ENCODE measurements around the gene CAMP.

The CAMP gene

GRCh38 chr3:48248095-48248850 is 25.0 kb downstream of the CAMP start:
- H3K9ac ChIP-seq (ENCODE audit: insufficient read length, low read depth): no peak overlapping the region

GRCh38 chr3:48256557-48256956 is 33.3 kb downstream of the CAMP start:
- Histone ChIP-seq H3K9me3 (ENCODE audit: insufficient read depth, low read length) (no peaks in the 10 kb centered on the region; the same call in 1 of the 2 replicates), H3K36me3 (ENCODE audit: insufficient read depth, insufficient read length, low read length) (peaks cover 66% of the 10 kb centered on the region), H3K9ac (ENCODE audit: insufficient read length, low read depth) (no peak overlapping the region), H3K4me1 (ENCODE audit: insufficient read depth, insufficient read length) (no peaks in the 10 kb centered on the region), H3K27me3 (ENCODE audit: insufficient read depth, insufficient read length) (no peaks in the 10 kb centered on the region), H3K4me3 (ENCODE audit: insufficient read length, low read depth) (no peak overlapping the region)
- no peak for DNase-seq (ENCODE audit: low read depth, low spot score)
- TF ChIP-seq YY1 (IDR thresholded peaks at IDR 0.05; ENCODE audit: insufficient read depth, insufficient read length): no peak
- TF ChIP-seq SUZ12 (IDR thresholded peaks at IDR 0.05; ENCODE audit: extremely low read depth, insufficient read depth, insufficient read length): no peak
- no peak for TF ChIP-seq ZNF274 (IDR thresholded peaks at IDR 0.05; ENCODE audit: low read depth, low read length)

More at GRCh38 chr3:48248095-48248850, 25.0 kb downstream of the CAMP start:
- DNase-seq (ENCODE audit: low read depth, low spot score): no peak
- no peak for TF ChIP-seq YY1 (IDR thresholded peaks at IDR 0.05; ENCODE audit: insufficient read depth, insufficient read length)
- no peak for TF ChIP-seq ZNF274 (IDR thresholded peaks at IDR 0.05; ENCODE audit: low read depth, low read length)
- no peak for TF ChIP-seq SUZ12 (IDR thresholded peaks at IDR 0.05; ENCODE audit: extremely low read depth, insufficient read depth, insufficient read length)
- Histone ChIP-seq H3K4me1 (ENCODE audit: insufficient read depth, insufficient read length) (no peaks in the 10 kb centered on the region), H3K36me3 (ENCODE audit: insufficient read depth, insufficient read length, low read length) (peaks cover 73% of the 10 kb centered on the region), H3K27me3 (ENCODE audit: insufficient read depth, insufficient read length) (no peaks in the 10 kb centered on the region), H3K9me3 (ENCODE audit: insufficient read depth, low read length) (no peaks in the 10 kb centered on the region), H3K4me3 (ENCODE audit: insufficient read length, low read depth) (no peak overlapping the region)

GRCh38 chr3:48258530-48258929 is 35.2 kb downstream of the CAMP start:
- H3K9me3 ChIP-seq (ENCODE audit: insufficient read depth, low read length): no peaks in the 10 kb centered on the region; the same call in 1 of the 2 replicates
- no peaks in the 10 kb centered on the region for H3K4me1 ChIP-seq (ENCODE audit: insufficient read depth, insufficient read length)
- TF ChIP-seq SUZ12 (IDR thresholded peaks at IDR 0.05; ENCODE audit: extremely low read depth, insufficient read depth, insufficient read length) (no peak), YY1 (IDR thresholded peaks at IDR 0.05; ENCODE audit: insufficient read depth, insufficient read length) (no peak), ZNF274 (IDR thresholded peaks at IDR 0.05; ENCODE audit: low read depth, low read length) (no peak)
- no peak for DNase-seq (ENCODE audit: low read depth, low spot score)
- no peaks in the 10 kb centered on the region for H3K27me3 ChIP-seq (ENCODE audit: insufficient read depth, insufficient read length)
- no peak overlapping the region for H3K4me3 ChIP-seq (ENCODE audit: insufficient read length, low read depth)
- H3K9ac ChIP-seq (ENCODE audit: insufficient read length, low read depth): no peak overlapping the region
- peaks cover 75% of the 10 kb centered on the region for H3K36me3 ChIP-seq (ENCODE audit: insufficient read depth, insufficient read length, low read length)

DNA sequence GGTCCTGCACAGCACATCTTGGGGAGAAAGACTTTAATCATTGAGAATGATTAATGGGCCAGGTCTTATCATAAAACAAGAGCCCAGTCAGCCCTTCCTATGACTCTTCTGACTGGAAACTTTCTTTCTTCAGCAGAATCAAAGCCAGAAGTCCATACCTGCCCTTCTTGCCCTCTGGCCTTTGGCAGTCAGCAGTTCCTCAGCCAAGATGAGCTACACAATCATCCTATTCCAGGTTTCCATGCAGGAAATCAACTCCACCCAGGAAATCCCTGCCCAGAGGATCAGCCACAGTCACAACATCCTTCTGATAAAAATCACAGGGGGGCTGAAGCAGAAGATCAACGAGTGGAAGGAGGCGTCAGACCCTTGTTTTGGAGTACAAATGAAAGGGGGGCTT is 44.5 kb downstream of the CAMP start:
- H3K36me3 ChIP-seq (ENCODE audit: insufficient read depth, insufficient read length, low read length): peaks cover 86% of the 10 kb centered on the region

GRCh38 chr3:48268381-48268935 is 45.2 kb downstream of the CAMP start:
- DNase-seq (ENCODE audit: low read depth, low spot score): no peak
- Histone ChIP-seq H3K36me3 (ENCODE audit: insufficient read depth, insufficient read length, low read length) (peaks cover 81% of the 10 kb centered on the region), H3K9ac (ENCODE audit: insufficient read length, low read depth) (no peak overlapping the region), H3K4me3 (ENCODE audit: insufficient read length, low read depth) (no peak overlapping the region), H3K9me3 (ENCODE audit: insufficient read depth, low read length) (peaks cover 58% of the 10 kb centered on the region), H3K27me3 (ENCODE audit: insufficient read depth, insufficient read length) (no peaks in the 10 kb centered on the region), H3K4me1 (ENCODE audit: insufficient read depth, insufficient read length) (no peaks in the 10 kb centered on the region)
- no peak for TF ChIP-seq YY1 (IDR thresholded peaks at IDR 0.05; ENCODE audit: insufficient read depth, insufficient read length)
- no peak for TF ChIP-seq ZNF274 (IDR thresholded peaks at IDR 0.05; ENCODE audit: low read depth, low read length)
- TF ChIP-seq SUZ12 (IDR thresholded peaks at IDR 0.05; ENCODE audit: extremely low read depth, insufficient read depth, insufficient read length): no peak

More for the DNA sequence above, 44.5 kb downstream of the CAMP start:
- no peak for DNase-seq (ENCODE audit: low read depth, low spot score)
- Histone ChIP-seq H3K4me3 (ENCODE audit: insufficient read length, low read depth) (no peak overlapping the region), H3K4me1 (ENCODE audit: insufficient read depth, insufficient read length) (no peaks in the 10 kb centered on the region), H3K27me3 (ENCODE audit: insufficient read depth, insufficient read length) (no peaks in the 10 kb centered on the region), H3K9me3 (ENCODE audit: insufficient read depth, low read length) (peaks cover 51% of the 10 kb centered on the region), H3K9ac (ENCODE audit: insufficient read length, low read depth) (no peak overlapping the region)
- no peak for TF ChIP-seq YY1 (IDR thresholded peaks at IDR 0.05; ENCODE audit: insufficient read depth, insufficient read length)
- TF ChIP-seq ZNF274 (IDR thresholded peaks at IDR 0.05; ENCODE audit: low read depth, low read length): no peak
- no peak for TF ChIP-seq SUZ12 (IDR thresholded peaks at IDR 0.05; ENCODE audit: extremely low read depth, insufficient read depth, insufficient read length)

GRCh38 chr3:48268936-48269561 is 45.8 kb downstream of the CAMP start:
- H3K4me1 ChIP-seq (ENCODE audit: insufficient read depth, insufficient read length): no peaks in the 10 kb centered on the region
- no peak overlapping the region for H3K9ac ChIP-seq (ENCODE audit: insufficient read length, low read depth)
- H3K27me3 ChIP-seq (ENCODE audit: insufficient read depth, insufficient read length): no peaks in the 10 kb centered on the region
- peaks cover 75% of the 10 kb centered on the region for H3K36me3 ChIP-seq (ENCODE audit: insufficient read depth, insufficient read length, low read length)
- H3K4me3 ChIP-seq (ENCODE audit: insufficient read length, low read depth): no peak overlapping the region
- TF ChIP-seq ZNF274 (IDR thresholded peaks at IDR 0.05; ENCODE audit: low read depth, low read length) (no peak), SUZ12 (IDR thresholded peaks at IDR 0.05; ENCODE audit: extremely low read depth, insufficient read depth, insufficient read length) (no peak), YY1 (IDR thresholded peaks at IDR 0.05; ENCODE audit: insufficient read depth, insufficient read length) (no peak)
- DNase-seq (ENCODE audit: low read depth, low spot score): no peak
- H3K9me3 ChIP-seq (ENCODE audit: insufficient read depth, low read length): peaks cover 59% of the 10 kb centered on the region

DNA sequence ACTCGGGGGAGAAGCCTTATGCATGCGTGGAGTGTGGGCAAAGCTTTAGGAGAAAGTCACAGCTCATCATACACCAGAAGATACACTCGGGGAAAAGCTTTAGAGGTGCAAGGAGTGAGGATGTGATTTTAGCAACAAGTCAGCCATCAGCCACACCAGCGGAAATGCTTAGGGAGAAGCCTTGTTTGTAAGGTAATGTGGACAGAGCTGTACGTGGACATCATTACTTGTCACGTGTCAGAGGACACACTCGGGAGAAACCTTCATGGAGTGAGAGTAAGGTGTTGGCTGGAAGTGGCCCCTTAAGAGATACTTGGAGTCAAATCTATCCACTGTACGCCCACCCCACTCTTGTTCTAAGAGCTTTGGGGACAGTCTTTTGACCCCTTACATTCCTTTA is 46.3 kb downstream of the CAMP start:
- TF ChIP-seq YY1 (IDR thresholded peaks at IDR 0.05; ENCODE audit: insufficient read depth, insufficient read length) (no peak), SUZ12 (IDR thresholded peaks at IDR 0.05; ENCODE audit: extremely low read depth, insufficient read depth, insufficient read length) (no peak), ZNF274 (IDR thresholded peaks at IDR 0.05; ENCODE audit: low read depth, low read length) (no peak)
- Histone ChIP-seq H3K27me3 (ENCODE audit: insufficient read depth, insufficient read length) (no peaks in the 10 kb centered on the region), H3K9ac (ENCODE audit: insufficient read length, low read depth) (no peak overlapping the region), H3K4me3 (ENCODE audit: insufficient read length, low read depth) (no peak overlapping the region), H3K4me1 (ENCODE audit: insufficient read depth, insufficient read length) (no peaks in the 10 kb centered on the region), H3K36me3 (ENCODE audit: insufficient read depth, insufficient read length, low read length) (peaks cover 74% of the 10 kb centered on the region), H3K9me3 (ENCODE audit: insufficient read depth, low read length) (peaks cover 59% of the 10 kb centered on the region)
- DNase-seq (ENCODE audit: low read depth, low spot score): no peak

Data from NT2/D1 (cell line).